Measurements from ENCODE around the gene MYPOP.

DNA sequence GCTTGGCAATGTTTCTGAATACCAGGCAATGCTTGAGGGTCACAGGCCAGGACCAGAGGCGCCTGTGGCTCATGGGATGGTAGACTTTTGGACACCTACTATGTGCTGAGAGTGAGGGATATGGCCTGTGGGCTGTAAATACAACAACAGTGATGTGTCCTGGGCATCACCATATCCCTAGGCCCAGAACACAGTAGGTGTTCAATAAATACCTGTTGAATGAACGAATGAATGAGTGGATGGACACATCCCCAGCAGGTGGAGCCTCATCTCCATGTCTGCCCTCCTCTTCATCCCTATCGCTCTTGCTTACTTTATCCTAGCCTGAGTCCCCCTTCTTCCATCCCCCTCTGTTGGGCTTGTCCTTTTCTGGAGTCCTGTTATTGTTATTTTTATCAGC, 28.6 kb upstream of the MYPOP start:
- TF ChIP-seq, protein P1, sequence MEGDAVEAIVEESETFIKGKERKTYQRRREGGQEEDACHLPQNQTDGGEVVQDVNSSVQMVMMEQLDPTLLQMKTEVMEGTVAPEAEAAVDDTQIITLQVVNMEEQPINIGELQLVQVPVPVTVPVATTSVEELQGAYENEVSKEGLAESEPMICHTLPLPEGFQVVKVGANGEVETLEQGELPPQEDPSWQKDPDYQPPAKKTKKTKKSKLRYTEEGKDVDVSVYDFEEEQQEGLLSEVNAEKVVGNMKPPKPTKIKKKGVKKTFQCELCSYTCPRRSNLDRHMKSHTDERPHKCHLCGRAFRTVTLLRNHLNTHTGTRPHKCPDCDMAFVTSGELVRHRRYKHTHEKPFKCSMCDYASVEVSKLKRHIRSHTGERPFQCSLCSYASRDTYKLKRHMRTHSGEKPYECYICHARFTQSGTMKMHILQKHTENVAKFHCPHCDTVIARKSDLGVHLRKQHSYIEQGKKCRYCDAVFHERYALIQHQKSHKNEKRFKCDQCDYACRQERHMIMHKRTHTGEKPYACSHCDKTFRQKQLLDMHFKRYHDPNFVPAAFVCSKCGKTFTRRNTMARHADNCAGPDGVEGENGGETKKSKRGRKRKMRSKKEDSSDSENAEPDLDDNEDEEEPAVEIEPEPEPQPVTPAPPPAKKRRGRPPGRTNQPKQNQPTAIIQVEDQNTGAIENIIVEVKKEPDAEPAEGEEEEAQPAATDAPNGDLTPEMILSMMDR (conservative IDR thresholded peaks at IDR 0.05; ENCODE audit: low read depth, low read length), result no peak
- no peak for TF ChIP-seq EZH2 (IDR thresholded peaks at IDR 0.05; ENCODE audit: low read length, unreplicated experiment)
